MM.1S (cell line): ENCODE results near the gene TXNL4B.

Experiments
- CTCF ChIP-seq: fragments of 300-600 bp; sonication (generic); IDR thresholded peaks from 2 replicates; pipeline ENCODE4 v1.5.1; 2016; ENCODE audit warnings: antibody characterized with exemption, low read length, mixed read lengths
- EZH2 ChIP-seq: fragments of 300-600 bp; sonication (generic); optimal IDR thresholded peaks from 2 replicates; pipeline ENCODE3; 2017; ENCODE audit warnings: low read depth, mild to moderate bottlenecking, antibody characterized with exemption, low read length, mixed read lengths

GRCh38 chr16:72043539-72043938, 49.9 kb downstream of the TXNL4B start:
- TF ChIP-seq EZH2 (no peak), CTCF (no peak)
